HG02642 (cell line): Measurements from ENCODE around the gene EVPLL.
A peak's percentile ranks its signal among the peaks of the same experiment; 100 is the strongest.
"Not testable (repeated sequence)": the region's sequence is repeated elsewhere in the genome, so short reads cannot be mapped to it uniquely, and the experiment has no call there.

Experiments used
- ATAC-seq: cut with Tn5 transposase; IDR thresholded peaks from one replicate; pipeline ENCODE4 v1.9.1; 2021; ENCODE audit warnings: mild to moderate bottlenecking; ENCODE audit not compliant: unreplicated experiment, poor library complexity

Gene EVPLL

GRCh38 chr17:18378614-18379013 lies 1.0 kb downstream of the EVPLL start:
- ATAC-seq = not testable (repeated sequence)

GRCh38 chr17:18379246-18380146 lies 1.9 kb downstream of the EVPLL start:
- no peak for ATAC-seq

DNA sequence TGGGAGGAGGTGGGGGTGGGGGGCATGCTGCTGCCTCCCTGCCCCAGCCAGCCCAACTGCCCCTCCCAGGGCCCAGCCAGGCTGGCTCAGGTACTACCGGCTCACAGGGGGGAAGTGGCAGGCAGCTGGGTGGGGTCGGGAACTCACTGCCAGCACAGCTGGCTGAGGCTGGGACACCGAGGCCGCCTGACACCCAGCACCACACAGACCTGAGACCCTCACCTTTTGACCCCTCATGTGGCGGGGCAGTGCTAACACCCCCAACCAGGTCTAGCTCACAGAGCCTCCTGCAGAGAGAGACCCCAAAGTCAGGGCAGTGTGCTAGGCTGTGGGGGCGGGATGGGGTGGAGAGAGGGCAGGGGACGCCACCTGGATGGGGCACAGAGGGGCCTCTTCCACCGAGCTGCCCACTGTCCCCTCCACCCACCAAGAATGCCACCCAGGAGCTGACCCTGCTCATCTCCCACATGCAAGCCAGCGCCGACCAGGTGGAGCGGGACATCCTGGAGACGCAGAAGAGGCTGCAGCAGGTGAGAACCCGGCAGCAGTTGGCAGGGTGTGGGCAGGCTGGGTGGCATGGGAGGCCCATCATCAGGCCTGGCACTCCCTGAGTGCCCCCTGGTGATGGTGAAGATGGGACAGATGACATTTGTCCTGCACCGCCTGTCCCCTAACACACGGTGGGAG lies 3.0 kb downstream of the EVPLL start:
- ATAC-seq = no peak

DNA sequence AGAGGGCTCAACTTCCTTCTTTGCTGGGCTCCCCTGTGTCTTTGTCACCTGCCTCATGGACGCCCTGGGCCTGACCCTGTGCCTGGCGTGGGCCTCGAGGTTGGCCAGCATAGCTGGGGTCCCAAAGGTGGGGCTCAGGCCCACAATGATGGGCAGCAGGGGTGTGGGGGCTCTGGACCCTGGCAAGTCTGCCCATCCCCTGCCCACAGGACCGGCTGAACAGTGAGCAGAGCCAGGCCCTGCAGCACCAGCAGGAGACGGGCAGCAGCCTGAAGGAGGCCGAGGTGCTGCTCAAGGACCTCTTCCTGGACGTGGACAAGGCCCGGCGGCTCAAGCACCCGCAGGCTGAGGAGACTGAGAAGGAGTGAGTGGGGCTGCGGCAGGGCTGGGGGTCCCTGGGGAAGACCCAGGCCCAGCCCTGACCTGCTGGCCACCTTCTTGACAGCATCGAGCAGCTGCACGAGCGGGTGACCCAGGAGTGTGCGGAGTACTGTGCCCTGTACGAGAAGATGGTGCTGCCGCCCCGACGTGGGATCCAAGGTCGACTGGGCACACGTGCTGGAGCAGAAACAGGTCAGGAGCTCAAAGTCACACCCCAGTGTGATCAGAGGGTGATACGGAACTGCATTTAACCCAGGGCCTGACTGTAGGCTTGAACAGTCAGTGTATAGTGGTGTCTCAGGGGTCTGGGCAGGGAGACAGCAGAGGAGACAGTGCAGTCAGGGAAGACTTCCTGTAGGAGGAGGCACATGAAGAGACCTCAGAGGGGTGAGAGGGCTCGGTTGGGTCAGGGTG lies 3.8 kb downstream of the EVPLL start:
- ATAC-seq = no peak

DNA sequence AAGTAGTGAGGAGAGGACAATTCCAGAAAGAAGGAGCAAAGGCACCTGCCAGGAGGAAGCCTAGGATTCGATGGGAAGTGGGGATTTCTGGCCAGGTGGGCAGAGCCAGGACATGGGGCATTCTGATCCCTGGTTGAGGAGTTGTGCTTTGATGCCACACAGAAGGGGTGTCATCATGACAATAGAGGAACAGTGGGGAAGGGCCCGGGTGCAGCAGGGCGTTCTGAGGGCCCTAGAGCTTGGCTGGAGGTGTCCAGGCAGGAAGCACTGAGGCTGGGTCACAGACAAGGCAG lies 4.3 kb downstream of the EVPLL start:
- no peak for ATAC-seq

DNA sequence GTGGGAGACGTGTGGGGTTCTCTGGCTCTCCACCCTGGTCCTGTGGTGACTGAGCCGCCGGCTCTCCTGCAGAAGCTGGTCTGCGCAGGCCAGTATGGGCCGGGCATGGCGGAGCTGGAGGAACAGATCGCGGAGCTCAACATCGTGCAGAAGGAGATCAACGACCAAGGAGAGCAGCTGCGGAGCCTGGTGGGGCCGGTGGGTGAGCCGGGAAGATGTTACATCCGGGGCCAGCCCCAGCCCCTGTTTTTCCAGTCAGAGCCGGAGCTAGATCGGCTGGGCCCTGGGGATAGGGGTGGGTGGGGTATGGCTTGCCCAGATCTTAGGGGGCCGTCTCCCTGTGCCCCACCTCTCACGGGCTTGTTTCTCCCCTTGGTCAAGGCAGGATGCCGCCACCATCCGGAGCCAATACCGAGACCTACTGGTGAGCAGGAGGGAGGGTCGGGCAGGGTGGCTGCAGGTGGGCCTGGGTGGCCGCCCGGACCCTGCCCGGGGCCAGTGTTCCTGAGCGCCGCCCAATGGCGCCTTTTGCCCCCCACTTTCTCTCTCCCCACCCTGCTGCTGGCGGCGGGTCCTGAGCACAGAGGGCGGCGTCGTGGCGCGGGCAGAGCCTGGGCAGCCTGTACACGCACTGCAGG lies 5.0 kb downstream of the EVPLL start:
- no peak for ATAC-seq

GRCh38 chr17:18383079-18383481 lies 5.5 kb downstream of the EVPLL start:
- not testable (repeated sequence) for ATAC-seq

DNA sequence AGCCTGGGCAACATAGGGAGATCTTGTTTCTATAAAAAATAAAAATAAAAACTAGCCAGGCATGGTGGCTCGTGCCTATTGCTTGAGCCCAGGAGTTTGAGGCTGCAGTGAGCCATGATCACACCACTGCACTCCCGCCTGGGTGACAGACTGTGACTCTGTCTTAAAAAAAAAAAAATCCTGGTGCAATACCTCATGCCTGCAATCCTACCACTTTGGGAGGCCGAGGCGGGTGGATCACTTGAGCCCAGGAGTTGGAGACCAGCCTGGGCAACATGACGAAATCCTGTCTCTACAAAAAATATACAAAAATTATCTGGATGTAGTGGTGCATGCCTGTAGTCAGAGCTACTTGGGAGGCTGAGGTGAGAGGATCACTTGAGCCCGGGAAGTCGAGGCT lies 6.7 kb downstream of the EVPLL start:
- not testable (repeated sequence) for ATAC-seq

DNA sequence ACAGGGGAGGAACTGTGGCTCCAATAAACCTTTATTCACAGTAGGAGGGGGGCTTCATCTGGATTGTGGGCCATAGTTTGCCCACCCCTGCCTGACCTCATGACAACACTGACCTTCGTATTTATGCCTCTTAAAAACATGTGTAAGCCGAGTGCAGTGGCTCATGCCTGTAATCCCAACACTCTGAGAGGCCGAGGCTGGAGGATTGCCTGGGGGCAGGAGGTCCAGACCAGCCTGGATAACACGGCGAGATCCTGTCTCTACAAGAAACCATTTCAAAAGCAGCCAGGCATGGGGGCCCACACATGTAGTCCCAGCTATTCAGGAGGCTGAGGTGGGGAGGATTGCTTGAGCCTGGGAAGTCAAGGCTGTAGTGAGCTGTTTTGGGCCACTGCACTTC lies 10.0 kb downstream of the EVPLL start:
- ATAC-seq = not testable (repeated sequence)

- not testable (repeated sequence) for ATAC-seq
Measured at GRCh38 chr17:18388266-18388665, 10.7 kb downstream of the EVPLL start.

DNA sequence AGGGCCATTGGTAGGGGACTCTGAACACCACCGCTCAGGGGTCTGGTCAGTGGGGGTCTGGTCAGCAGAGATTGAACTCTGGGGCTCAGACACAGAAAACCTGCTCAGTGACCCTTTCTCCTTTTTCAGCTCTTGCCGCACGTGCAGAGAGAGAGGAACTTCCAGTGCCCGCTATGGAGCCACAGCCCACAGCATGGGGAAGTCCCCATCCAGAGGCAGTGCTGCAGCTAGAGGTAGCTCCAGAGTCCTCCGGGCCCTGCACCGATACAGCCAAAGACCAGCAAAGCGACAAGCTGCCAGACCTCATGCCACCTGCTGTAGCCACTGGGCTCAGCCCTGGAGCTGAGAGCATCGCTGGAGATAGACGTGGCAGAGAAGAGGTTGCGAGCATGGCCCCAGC lies 11.2 kb downstream of the EVPLL start:
- ATAC-seq = not testable (repeated sequence)

- not testable (repeated sequence) for ATAC-seq
Measured at GRCh38 chr17:18401872-18402590, 24.5 kb downstream of the EVPLL start.

GRCh38 chr17:18403166-18403565 lies 25.6 kb downstream of the EVPLL start:
- ATAC-seq = not testable (repeated sequence)

DNA sequence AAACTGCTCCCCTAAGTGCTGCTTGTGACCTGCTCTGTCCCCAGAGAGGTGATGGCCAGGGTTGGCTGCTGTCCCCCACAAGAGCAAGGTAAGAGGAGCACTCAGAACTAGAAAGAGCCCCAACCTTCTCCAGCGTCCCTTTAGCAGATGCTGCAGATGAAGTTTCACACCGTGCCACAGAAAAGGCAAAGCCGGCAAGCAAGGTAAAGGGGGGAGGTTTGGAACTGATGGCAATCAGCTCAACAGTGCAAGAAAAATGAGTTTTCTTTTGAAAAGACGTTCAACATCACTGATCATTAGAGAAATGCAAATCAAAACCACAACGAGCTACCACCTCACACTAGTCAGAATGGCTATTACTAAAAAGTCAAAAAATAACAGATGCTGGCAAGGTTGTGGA lies 26.0 kb downstream of the EVPLL start:
- ATAC-seq = peak; percentile 82

GRCh38 chr17:18408906-18409305 lies 31.3 kb downstream of the EVPLL start:
- ATAC-seq = not testable (repeated sequence)

GRCh38 chr17:18409321-18409720 lies 31.7 kb downstream of the EVPLL start:
- ATAC-seq = not testable (repeated sequence)

- ATAC-seq = not testable (repeated sequence)
Measured at GRCh38 chr17:18410736-18411135, 33.2 kb downstream of the EVPLL start.

GRCh38 chr17:18411377-18411864 lies 33.8 kb downstream of the EVPLL start:
- not testable (repeated sequence) for ATAC-seq

DNA sequence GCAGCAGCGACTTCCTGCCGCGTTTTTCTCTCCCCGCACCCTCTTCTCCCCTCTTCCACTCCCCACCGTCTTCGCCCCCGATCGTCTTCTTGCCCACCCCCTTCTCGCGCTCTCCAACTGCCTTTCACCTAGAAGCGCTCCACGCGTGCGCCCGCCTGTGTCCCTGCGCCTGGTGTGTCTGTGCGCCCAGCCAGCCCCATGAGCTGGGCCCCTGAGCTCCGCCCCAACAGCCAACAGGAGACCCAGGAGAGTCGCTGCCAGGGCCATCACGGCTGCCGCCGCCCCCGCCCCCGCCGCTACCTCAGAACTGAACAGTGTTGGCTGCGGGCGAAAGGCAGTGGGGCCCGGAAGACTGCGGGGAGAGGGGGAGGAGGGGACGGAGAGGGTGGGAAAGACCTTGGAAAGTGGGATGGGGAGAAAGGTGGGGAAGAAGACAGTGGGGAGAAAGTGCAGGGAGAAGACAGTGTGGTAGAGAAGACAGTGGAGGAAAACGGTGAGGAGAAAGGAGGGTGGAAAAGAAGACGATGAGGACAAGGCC lies 34.5 kb downstream of the EVPLL start:
- ATAC-seq = peak; percentile 89
